ENCODE results near the gene EIF4E. TPM values are rescaled to one million over a fixed set of nuclear protein-coding genes. Genes with fewer than 3 reads are reported as not detected.

The EIF4E gene
- total RNA-seq, 3 donors from 2014 or later, result 69.0 to 97.2 (median 93.7) TPM

DNA sequence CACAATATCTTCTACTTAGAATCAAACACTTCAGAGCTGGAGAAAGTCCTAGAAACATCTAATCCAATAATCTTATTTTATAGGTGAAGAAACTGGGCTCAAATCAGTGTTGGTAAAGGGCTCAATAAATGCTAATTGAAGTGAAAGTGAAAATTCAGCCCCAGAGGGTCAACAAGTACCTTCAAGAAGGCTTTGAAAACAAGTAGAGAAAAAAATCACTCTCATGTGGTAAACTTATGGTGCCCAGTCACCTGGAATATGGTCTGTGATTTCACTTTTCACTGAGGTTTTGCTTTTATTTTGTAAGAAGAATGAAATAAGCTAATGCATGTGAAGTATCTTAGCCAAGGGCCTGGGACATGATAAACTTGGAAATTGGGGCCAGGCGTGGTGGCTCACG lies 29.1 kb upstream of the EIF4E start:
- TF ChIP-seq, protein P1, sequence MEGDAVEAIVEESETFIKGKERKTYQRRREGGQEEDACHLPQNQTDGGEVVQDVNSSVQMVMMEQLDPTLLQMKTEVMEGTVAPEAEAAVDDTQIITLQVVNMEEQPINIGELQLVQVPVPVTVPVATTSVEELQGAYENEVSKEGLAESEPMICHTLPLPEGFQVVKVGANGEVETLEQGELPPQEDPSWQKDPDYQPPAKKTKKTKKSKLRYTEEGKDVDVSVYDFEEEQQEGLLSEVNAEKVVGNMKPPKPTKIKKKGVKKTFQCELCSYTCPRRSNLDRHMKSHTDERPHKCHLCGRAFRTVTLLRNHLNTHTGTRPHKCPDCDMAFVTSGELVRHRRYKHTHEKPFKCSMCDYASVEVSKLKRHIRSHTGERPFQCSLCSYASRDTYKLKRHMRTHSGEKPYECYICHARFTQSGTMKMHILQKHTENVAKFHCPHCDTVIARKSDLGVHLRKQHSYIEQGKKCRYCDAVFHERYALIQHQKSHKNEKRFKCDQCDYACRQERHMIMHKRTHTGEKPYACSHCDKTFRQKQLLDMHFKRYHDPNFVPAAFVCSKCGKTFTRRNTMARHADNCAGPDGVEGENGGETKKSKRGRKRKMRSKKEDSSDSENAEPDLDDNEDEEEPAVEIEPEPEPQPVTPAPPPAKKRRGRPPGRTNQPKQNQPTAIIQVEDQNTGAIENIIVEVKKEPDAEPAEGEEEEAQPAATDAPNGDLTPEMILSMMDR (IDR thresholded peaks at IDR 0.05), result no peak
- intact Hi-C loops (cut with DNase I; ENCODE audit: low total_unique reads), result no loop called here
- Histone ChIP-seq H3K27me3 (no peaks in the 10 kb centered on the region), H3K9me3 (no peaks in the 10 kb centered on the region), H3K4me3 (no peak overlapping the region), H3K27ac (no peak overlapping the region), H3K4me1 (no peaks in the 10 kb centered on the region), H3K36me3 (no peaks in the 10 kb centered on the region)
- no peak for DNase-seq (ENCODE audit: low spot score in 2 of 2)

DNA sequence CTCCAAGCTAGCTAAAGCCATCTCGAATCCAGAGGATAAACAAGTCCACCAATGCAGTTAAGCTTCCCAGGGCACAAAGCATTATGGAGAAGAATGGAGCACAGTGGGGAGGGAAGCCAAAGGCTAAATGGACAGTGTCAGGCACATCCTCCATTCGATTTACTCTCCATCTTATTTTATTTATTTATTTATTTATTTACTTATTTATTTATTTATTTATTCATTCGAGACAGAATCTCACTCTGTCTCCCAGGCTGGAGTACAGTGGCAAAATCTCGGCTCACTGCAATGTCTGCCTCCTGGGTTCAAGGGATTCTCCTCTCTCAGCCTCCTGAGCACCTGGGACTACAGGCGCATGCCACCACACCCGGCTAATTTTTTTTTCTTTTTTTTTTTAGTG lies 26.3 kb upstream of the EIF4E start:
- intact Hi-C loops (cut with DNase I; ENCODE audit: low total_unique reads), result no loop called here
- Histone ChIP-seq H3K36me3 (no peaks in the 10 kb centered on the region), H3K27ac (no peak overlapping the region), H3K4me1 (no peaks in the 10 kb centered on the region), H3K9me3 (no peaks in the 10 kb centered on the region), H3K4me3 (no peak overlapping the region), H3K27me3 (no peaks in the 10 kb centered on the region)
- DNase-seq (ENCODE audit: low spot score in 2 of 2), result no peak
- TF ChIP-seq, protein P1 (IDR thresholded peaks at IDR 0.05), result no peak
- TF ChIP-seq POLR2AphosphoS5 (IDR thresholded peaks at IDR 0.05), result no peak
- TF ChIP-seq POLR2A (IDR thresholded peaks at IDR 0.05), result no peak

DNA sequence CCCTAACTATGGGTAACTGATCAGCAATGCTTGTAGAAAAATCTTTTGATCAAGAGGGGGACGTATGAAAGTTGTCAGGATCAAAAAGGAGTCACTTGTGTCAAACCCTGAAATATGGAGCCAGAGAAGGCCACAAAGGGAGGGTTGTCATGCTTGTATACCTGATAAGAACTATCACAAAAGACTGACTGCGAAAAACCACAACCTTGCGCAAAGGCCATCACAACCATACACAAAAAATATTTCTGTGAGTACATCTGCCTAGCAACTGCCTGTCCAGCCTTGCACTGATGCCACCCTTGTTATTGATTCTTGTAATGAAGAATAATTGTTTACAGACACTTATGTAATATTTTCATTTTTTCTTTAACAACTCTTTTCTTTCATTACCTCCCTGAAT lies 22.8 kb upstream of the EIF4E start:
- TF ChIP-seq, protein P1 (IDR thresholded peaks at IDR 0.05), result no peak
- TF ChIP-seq POLR2A (IDR thresholded peaks at IDR 0.05) (no peak), POLR2AphosphoS5 (IDR thresholded peaks at IDR 0.05) (no peak)
- H3K9me3 ChIP-seq, result no peaks in the 10 kb centered on the region
- no peak overlapping the region for H3K4me3 ChIP-seq
- H3K27ac ChIP-seq, result no peak overlapping the region
- no peaks in the 10 kb centered on the region for H3K4me1 ChIP-seq
- no peaks in the 10 kb centered on the region for H3K36me3 ChIP-seq
- no peak for DNase-seq (ENCODE audit: low spot score in 2 of 2)
- intact Hi-C loops (cut with DNase I; ENCODE audit: low total_unique reads), result no loop called here
- H3K27me3 ChIP-seq, result no peaks in the 10 kb centered on the region

DNA sequence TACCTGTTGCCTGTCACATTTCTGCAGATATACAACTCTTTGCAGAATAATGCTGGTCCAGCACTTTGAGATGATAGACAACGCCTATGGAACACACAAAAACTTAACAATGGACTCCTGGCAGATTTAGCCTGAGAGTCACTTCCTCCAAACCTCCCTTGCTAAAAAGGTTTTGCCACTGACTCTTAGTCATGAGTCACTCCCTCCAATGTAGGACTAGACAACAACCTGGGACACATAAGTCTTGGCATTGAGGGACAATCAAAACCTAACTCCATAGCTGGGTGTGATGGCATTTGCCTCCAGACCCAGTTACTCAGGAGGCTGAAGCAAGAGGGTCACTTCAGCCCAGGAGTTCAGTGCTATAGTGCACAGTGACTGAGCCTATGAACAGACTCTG lies 22.0 kb upstream of the EIF4E start:
- no peak for TF ChIP-seq POLR2AphosphoS5 (IDR thresholded peaks at IDR 0.05)
- TF ChIP-seq POLR2A (IDR thresholded peaks at IDR 0.05), result no peak
- TF ChIP-seq, protein P1 (IDR thresholded peaks at IDR 0.05), result no peak
- DNase-seq (ENCODE audit: low spot score in 2 of 2), result no peak
- Histone ChIP-seq H3K4me1 (no peaks in the 10 kb centered on the region), H3K36me3 (no peaks in the 10 kb centered on the region), H3K9me3 (no peaks in the 10 kb centered on the region), H3K27ac (no peak overlapping the region), H3K4me3 (no peak overlapping the region), H3K27me3 (no peaks in the 10 kb centered on the region)
- intact Hi-C loops (cut with DNase I; ENCODE audit: low total_unique reads), result no loop called here

DNA sequence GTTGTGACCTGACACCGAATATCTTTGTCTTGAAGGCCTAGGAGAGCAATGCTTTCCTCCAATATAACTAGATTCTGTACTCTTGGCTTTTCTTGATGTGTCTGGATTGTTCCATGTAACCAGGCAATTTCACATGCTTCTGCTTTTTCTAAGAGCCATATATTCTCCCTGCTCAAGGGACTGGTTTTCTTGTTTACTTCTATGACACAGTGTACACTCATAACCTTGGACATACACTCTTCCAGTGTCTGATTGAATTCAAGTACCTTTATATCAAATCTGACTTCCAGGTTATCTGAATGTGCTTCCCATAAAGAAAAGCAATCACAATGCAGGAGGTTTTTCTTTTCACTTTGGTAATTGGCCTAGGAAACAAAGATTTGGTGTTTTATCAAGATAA lies 17.4 kb upstream of the EIF4E start:
- TF ChIP-seq POLR2A (IDR thresholded peaks at IDR 0.05), result no peak
- TF ChIP-seq POLR2AphosphoS5 (IDR thresholded peaks at IDR 0.05), result no peak
- TF ChIP-seq, protein P1 (IDR thresholded peaks at IDR 0.05), result no peak
- Histone ChIP-seq H3K36me3 (no peaks in the 10 kb centered on the region), H3K4me3 (no peak overlapping the region), H3K4me1 (no peaks in the 10 kb centered on the region), H3K27me3 (no peaks in the 10 kb centered on the region), H3K9me3 (no peaks in the 10 kb centered on the region), H3K27ac (no peak overlapping the region)
- no peak for DNase-seq (ENCODE audit: low spot score in 2 of 2)
- intact Hi-C loops (cut with DNase I; ENCODE audit: low total_unique reads), result no loop called here
